ENCODE results near the gene ALK.

GRCh38 chr2:29544917-29545316 lies 376.5 kb downstream of the ALK start:
- TF ChIP-seq POLR2A (IDR thresholded peaks at IDR 0.05; ENCODE audit: low read length) (no peak), GATA1 (IDR thresholded peaks at IDR 0.05; ENCODE audit: low read depth, low read length) (no peak)
